ENCODE measurements around the gene PRDM15. TPM values are rescaled to one million over a fixed set of nuclear protein-coding genes. Genes with fewer than 3 reads are reported as not detected.

PRDM15 gene
- total RNA-seq, 4 donors from 2014 or later: 7.6 to 27.5 (median 12.9) TPM

DNA sequence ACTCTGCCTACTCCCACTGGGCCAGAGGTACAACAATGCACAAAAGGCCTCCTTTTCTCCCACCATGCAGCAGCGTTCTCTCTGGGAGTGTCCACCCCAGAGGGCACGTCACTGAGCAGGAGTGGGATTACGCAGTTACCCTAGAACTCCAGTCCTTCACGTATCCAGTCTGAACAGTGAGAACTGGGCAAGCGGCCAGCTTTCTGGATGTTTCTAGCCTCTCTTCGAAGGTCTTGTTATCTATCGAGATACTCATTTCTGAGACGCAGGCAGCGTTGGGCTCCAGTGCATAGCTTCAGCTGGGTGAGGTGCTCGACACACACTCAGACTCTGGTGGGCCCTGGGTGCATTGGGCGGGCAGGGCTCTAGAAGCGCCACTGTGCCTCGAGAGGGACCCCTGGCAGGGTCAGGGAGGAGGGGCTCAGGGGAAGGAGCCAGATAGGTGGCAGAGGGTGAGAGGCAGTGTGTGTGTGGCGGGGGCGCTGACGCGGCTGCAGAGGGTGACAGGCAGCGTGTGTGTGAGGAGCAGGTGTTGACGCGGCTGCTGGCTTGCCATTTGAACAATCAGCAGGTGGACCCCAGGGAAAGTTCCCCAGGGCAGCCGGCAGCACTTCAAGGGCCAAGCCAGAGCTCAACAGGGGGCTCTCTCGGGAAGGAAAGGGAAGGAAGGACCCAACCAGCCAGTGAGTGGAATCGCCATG, 27.9 kb downstream of the PRDM15 start:
- DNase-seq (ENCODE audit: low spot score in 2 of 2): peak in 1 of 2 donors; percentile 59
- Histone ChIP-seq H3K9me3 (no peaks in the 10 kb centered on the region), H3K4me3 (no peak overlapping the region), H3K36me3 (peaks cover 47% of the 10 kb centered on the region), H3K27ac (no peak overlapping the region), H3K4me1 (no peaks in the 10 kb centered on the region), H3K27me3 (no peaks in the 10 kb centered on the region)
- no peak for TF ChIP-seq POLR2A (IDR thresholded peaks at IDR 0.05)
- WGBS: 87% methylated on average over 23 of the region's 23 CpGs

DNA sequence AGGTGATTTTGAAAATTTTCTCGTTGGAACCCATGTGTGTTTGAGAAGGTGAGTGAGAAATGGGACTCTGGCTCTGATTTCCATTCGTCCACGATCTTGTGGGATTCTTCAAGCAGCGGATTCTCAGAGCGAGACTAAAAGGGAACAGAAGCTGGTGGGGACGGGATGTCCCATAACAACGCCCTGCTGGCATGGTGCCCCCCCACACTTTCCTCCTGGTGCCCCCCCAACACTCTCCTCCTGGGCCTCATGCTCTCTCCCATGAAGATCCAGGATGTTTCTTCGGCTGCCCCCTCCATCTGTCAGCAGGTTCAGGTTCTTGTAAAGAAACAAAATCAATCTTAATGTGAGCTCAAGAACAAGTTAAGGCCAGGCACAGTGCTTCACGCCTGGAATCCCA, 29.1 kb downstream of the PRDM15 start:
- 93% methylated on average over 9 of the region's 9 CpGs for WGBS
- DNase-seq (ENCODE audit: low spot score in 2 of 2): no peak
- Histone ChIP-seq H3K27me3 (no peaks in the 10 kb centered on the region), H3K36me3 (peaks cover 48% of the 10 kb centered on the region), H3K9me3 (no peaks in the 10 kb centered on the region), H3K4me3 (no peak overlapping the region), H3K27ac (no peak overlapping the region), H3K4me1 (no peaks in the 10 kb centered on the region)
- no peak for TF ChIP-seq POLR2AphosphoS5 (IDR thresholded peaks at IDR 0.05)
- TF ChIP-seq EP300 (IDR thresholded peaks at IDR 0.05): no peak
- TF ChIP-seq POLR2A (IDR thresholded peaks at IDR 0.05): no peak
- TF ChIP-seq, protein P1, sequence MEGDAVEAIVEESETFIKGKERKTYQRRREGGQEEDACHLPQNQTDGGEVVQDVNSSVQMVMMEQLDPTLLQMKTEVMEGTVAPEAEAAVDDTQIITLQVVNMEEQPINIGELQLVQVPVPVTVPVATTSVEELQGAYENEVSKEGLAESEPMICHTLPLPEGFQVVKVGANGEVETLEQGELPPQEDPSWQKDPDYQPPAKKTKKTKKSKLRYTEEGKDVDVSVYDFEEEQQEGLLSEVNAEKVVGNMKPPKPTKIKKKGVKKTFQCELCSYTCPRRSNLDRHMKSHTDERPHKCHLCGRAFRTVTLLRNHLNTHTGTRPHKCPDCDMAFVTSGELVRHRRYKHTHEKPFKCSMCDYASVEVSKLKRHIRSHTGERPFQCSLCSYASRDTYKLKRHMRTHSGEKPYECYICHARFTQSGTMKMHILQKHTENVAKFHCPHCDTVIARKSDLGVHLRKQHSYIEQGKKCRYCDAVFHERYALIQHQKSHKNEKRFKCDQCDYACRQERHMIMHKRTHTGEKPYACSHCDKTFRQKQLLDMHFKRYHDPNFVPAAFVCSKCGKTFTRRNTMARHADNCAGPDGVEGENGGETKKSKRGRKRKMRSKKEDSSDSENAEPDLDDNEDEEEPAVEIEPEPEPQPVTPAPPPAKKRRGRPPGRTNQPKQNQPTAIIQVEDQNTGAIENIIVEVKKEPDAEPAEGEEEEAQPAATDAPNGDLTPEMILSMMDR (IDR thresholded peaks at IDR 0.05): no peak

DNA sequence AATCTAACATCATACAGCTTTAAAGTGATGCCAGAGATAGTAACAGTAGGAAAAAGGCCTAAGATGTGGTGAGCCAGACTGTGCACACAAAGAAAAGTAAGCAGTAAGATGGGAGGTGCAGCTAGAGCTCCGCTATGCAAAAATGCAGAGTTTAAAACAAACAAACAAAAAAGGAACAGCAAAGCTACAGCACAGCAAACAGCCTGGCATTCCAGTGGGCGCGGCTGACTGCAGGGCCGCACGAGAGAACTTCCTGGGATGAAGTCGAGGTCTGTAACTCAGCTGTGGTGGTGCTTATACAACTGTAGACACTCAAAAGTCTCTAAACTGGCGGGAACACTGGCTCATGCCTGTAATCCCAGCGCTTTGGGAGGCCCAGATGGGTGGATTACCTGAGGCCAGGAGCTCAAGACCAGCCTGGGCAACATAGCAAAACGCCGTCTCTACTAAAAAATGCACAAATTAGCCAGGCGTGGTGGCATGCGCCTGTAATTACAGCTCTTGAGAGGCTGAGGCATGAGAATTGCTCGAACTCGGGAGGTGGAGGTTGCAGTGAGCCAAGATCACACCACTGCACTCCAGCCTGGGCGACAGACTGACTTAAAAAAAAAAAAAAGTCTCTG, 30.1 kb downstream of the PRDM15 start:
- Histone ChIP-seq H3K4me1 (no peaks in the 10 kb centered on the region), H3K4me3 (no peak overlapping the region), H3K36me3 (peaks cover 38% of the 10 kb centered on the region), H3K9me3 (no peaks in the 10 kb centered on the region), H3K27me3 (no peaks in the 10 kb centered on the region), H3K27ac (no peak overlapping the region)
- no peak for TF ChIP-seq POLR2A (IDR thresholded peaks at IDR 0.05)
- no peak for TF ChIP-seq POLR2AphosphoS5 (IDR thresholded peaks at IDR 0.05)
- TF ChIP-seq, protein P1 (IDR thresholded peaks at IDR 0.05): no peak
- TF ChIP-seq EP300 (IDR thresholded peaks at IDR 0.05): no peak
- WGBS: 95% methylated on average over 15 of the region's 15 CpGs
- DNase-seq (ENCODE audit: low spot score in 2 of 2): no peak

DNA sequence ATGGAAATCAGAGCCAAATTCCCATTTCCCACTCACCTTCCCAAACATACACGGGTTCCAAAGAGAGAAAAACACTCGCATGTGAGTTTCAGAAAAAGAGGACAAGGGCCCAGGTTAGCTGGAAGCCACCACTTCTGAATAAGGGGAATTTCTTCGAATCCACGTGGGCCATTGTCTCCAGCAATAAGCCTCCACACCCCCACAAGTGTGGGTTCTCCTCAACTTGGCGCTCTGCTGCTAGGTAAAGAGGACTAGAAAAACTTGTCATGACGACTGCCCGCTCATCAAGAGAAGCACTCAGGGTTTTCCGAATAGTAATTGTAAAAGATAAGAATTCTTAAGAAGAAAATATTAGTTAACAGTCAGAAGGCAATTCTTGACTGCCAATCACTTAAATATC, 30.6 kb downstream of the PRDM15 start:
- Histone ChIP-seq H3K4me3 (no peak overlapping the region), H3K36me3 (peaks cover 34% of the 10 kb centered on the region), H3K27ac (no peak overlapping the region), H3K27me3 (no peaks in the 10 kb centered on the region), H3K9me3 (no peaks in the 10 kb centered on the region), H3K4me1 (no peaks in the 10 kb centered on the region)
- 88% methylated on average over 8 of the region's 8 CpGs for WGBS
- no peak for TF ChIP-seq POLR2AphosphoS5 (IDR thresholded peaks at IDR 0.05)
- no peak for TF ChIP-seq EP300 (IDR thresholded peaks at IDR 0.05)
- DNase-seq (ENCODE audit: low spot score in 2 of 2): peak; percentile 4 to 28

DNA sequence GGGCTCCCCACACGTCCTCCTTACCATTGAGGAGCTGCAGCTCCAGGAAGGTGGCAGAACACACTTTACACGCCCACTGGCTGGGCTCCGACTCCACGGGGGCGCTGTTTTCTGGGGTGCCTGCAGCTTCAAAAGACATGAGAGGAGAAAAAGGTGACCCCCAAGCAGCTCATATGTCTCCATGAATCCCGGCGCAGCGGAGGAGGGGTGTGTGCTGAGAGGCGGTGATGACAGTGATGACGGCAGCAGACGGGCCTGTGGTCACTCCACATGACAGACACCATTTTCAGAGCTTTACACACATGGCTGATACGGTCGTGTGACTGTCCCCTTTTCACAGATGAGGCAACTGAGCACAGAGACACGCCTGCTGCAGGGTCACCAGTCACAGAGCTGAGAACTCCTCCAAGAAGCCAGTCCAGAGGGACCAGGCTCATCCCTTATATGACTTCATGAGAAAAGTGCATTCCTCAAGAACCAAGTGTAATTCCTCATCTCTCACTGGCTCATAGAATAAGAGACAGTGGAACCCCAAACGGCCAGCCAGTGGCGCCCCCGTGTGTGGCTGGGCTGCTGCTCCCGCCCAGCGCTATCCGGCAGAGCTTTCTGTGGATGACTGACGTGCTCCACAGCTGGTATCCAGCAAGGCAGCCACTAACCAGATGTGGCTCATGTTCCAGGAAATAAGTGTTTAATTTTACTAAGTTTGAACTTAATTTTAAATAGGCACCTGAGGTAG, 31.9 kb downstream of the PRDM15 start:
- Histone ChIP-seq H3K27ac (no peak overlapping the region), H3K36me3 (peaks cover 30% of the 10 kb centered on the region), H3K27me3 (no peaks in the 10 kb centered on the region), H3K9me3 (no peaks in the 10 kb centered on the region), H3K4me1 (no peaks in the 10 kb centered on the region), H3K4me3 (no peak overlapping the region)
- TF ChIP-seq POLR2A (IDR thresholded peaks at IDR 0.05): no peak
- no peak for TF ChIP-seq POLR2AphosphoS5 (IDR thresholded peaks at IDR 0.05)
- no peak for TF ChIP-seq EP300 (IDR thresholded peaks at IDR 0.05)
- TF ChIP-seq, protein P1 (IDR thresholded peaks at IDR 0.05): no peak
- DNase-seq (ENCODE audit: low spot score in 2 of 2): peak; percentile 6 to 16
- WGBS: 80% methylated on average over 17 of the region's 21 CpGs

DNA sequence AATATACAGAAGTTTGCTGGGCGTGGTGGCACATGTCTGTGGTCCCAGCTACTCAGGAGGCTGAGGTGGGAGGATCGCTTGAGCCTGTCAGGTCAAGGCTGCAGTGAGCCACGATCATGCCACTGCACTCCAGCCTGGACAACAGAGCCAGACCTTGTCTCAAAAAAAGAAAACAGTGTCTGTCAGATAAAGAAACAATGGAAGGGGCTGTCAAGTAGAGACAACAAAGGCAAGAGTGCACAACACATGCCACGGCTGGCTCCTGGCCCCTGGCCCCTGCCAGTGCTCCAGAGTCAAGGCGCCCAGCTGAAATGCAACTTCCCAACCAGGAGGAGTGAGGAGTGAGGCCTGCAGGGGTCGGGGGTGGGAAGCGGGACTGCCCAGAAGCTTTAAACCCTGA, 32.6 kb downstream of the PRDM15 start:
- Histone ChIP-seq H3K27me3 (no peaks in the 10 kb centered on the region), H3K4me1 (no peaks in the 10 kb centered on the region), H3K4me3 (no peak overlapping the region), H3K27ac (no peak overlapping the region), H3K9me3 (peaks cover 4% of the 10 kb centered on the region), H3K36me3 (peaks cover 27% of the 10 kb centered on the region)
- TF ChIP-seq POLR2AphosphoS5 (IDR thresholded peaks at IDR 0.05) (no peak), POLR2A (IDR thresholded peaks at IDR 0.05) (no peak), EP300 (IDR thresholded peaks at IDR 0.05) (no peak)
- TF ChIP-seq, protein P1 (IDR thresholded peaks at IDR 0.05): no peak
- WGBS: 91% methylated on average over 7 of the region's 7 CpGs
- no peak for DNase-seq (ENCODE audit: low spot score in 2 of 2)

Measured in suprapubic skin (tissue), 4 donors.